H9 (cell line): ENCODE data around the gene SEMA3E. TPM values are rescaled to one million over a fixed set of nuclear protein-coding genes. Genes with fewer than 3 reads are reported as not detected.

Experiments used
- DNase-seq: peaks from one replicate; pipeline ENCODE4 v3.0.0-alpha.2; 2017
- H2AFZ ChIP-seq: one replicate; pipeline ENCODE4 v1.6.1; 2013; ENCODE audit warnings: mild to moderate bottlenecking, low read length, control low read depth, moderate library complexity
- H2AK5ac ChIP-seq: 2 replicates; pipeline ENCODE4 v1.6.1; 2013; ENCODE audit warnings: low read length, control low read depth, mixed read lengths; ENCODE audit not compliant: insufficient read length
- H2BK120ac ChIP-seq: one replicate; pipeline ENCODE4 v1.6.1; 2013; ENCODE audit warnings: low read depth, mild to moderate bottlenecking, low read length, control low read depth, inconsistent platforms; ENCODE audit not compliant: poor library complexity, severe bottlenecking
- H2BK12ac ChIP-seq: 2 replicates; pipeline ENCODE4 v1.6.1; 2013; ENCODE audit warnings: low read length, control low read depth, mixed read lengths, low read depth; ENCODE audit not compliant: insufficient read length
- H2BK15ac ChIP-seq: 2 replicates; pipeline ENCODE4 v1.6.1; 2013; ENCODE audit warnings: low read depth, low read length, control low read depth
- H2BK20ac ChIP-seq: one replicate; pipeline ENCODE4 v1.6.1; 2013; ENCODE audit warnings: low read depth, mild to moderate bottlenecking, low read length, control low read depth, inconsistent platforms; ENCODE audit not compliant: poor library complexity, severe bottlenecking
- H2BK5ac ChIP-seq: 2 replicates; pipeline ENCODE4 v1.6.1; 2013; ENCODE audit warnings: low read length, control low read depth, mixed read lengths; ENCODE audit not compliant: insufficient read length
- H3K14ac ChIP-seq: 2 replicates; pipeline ENCODE4 v1.6.1; 2013; ENCODE audit warnings: low read length, control low read depth; ENCODE audit not compliant: insufficient read depth
- H3K18ac ChIP-seq: 2 replicates; pipeline ENCODE4 v1.6.1; 2013; ENCODE audit warnings: low read depth, mild to moderate bottlenecking, mixed read lengths, low read length, control low read depth; ENCODE audit not compliant: insufficient read length
- H3K23ac ChIP-seq: 2 replicates; pipeline ENCODE4 v1.6.1; 2013; ENCODE audit warnings: low read length, control low read depth, mixed read lengths, low read depth; ENCODE audit not compliant: insufficient read length
- H3K23me2 ChIP-seq: 2 replicates; pipeline ENCODE4 v1.6.1; 2013; ENCODE audit warnings: low read depth, mild to moderate bottlenecking, mixed read lengths, low read length, control low read depth; ENCODE audit not compliant: insufficient read length, poor library complexity, severe bottlenecking
- H3K27ac ChIP-seq: 2 replicates; pipeline ENCODE4 v1.5.1; 2013; ENCODE audit warnings: low read length, control low read depth, mixed read lengths, low read depth; ENCODE audit not compliant: insufficient read length
- H3K27me3 ChIP-seq: 2 replicates; pipeline ENCODE4 v1.6.1; 2013; ENCODE audit warnings: low read length, control low read depth, inconsistent platforms; ENCODE audit not compliant: insufficient read depth
- H3K4ac ChIP-seq: 2 replicates; pipeline ENCODE4 v1.6.1; 2013; ENCODE audit warnings: low read depth, mild to moderate bottlenecking, control low read depth, inconsistent platforms, low read length, moderate library complexity
- H3K4me1 ChIP-seq: 2 replicates; pipeline ENCODE4 v1.6.1; 2013; ENCODE audit warnings: low read length, control low read depth, inconsistent platforms; ENCODE audit not compliant: insufficient read depth
- H3K4me2 ChIP-seq: 2 replicates; pipeline ENCODE4 v1.6.1; 2013; ENCODE audit warnings: low read length, control low read depth, mixed read lengths; ENCODE audit not compliant: insufficient read length, insufficient read depth
- H3K56ac ChIP-seq: 2 replicates; pipeline ENCODE4 v1.6.1; 2013; ENCODE audit warnings: low read depth, mild to moderate bottlenecking, mixed read lengths, low read length, control low read depth; ENCODE audit not compliant: insufficient read length
- H3K79me1 ChIP-seq: 2 replicates; pipeline ENCODE4 v1.6.1; 2013; ENCODE audit warnings: low read depth, mild to moderate bottlenecking, moderate library complexity, low read length, control low read depth, inconsistent platforms; ENCODE audit not compliant: insufficient read depth, poor library complexity, severe bottlenecking
- H3K79me2 ChIP-seq: 2 replicates; pipeline ENCODE4 v1.6.1; 2013; ENCODE audit warnings: low read length, control low read depth, inconsistent platforms; ENCODE audit not compliant: insufficient read depth
- H3K9ac ChIP-seq: 2 replicates; pipeline ENCODE4 v1.6.1; 2013; ENCODE audit warnings: low read length, control low read depth, mixed read lengths; ENCODE audit not compliant: insufficient read length; ENCODE audit errors: extremely low read depth
- H3K9me3 ChIP-seq: one replicate; pipeline ENCODE4 v1.6.1; 2013; ENCODE audit warnings: low read depth, low read length, inconsistent platforms; ENCODE audit not compliant: control insufficient read depth
- H3T11ph ChIP-seq: one replicate; pipeline ENCODE4 v1.6.1; 2013; ENCODE audit warnings: mild to moderate bottlenecking, low read length, control low read depth, inconsistent platforms
- H4K20me1 ChIP-seq: one replicate; pipeline ENCODE4 v1.6.1; 2013; ENCODE audit not compliant: control insufficient read depth, insufficient read length, insufficient read depth
- H4K5ac ChIP-seq: 2 replicates; pipeline ENCODE4 v1.6.1; 2013; ENCODE audit warnings: low read depth, mild to moderate bottlenecking, mixed read lengths, low read length, control low read depth; ENCODE audit not compliant: insufficient read length
- H4K8ac ChIP-seq: replicated peaks from 2 replicates; pipeline ENCODE4 v1.6.1; 2013; ENCODE audit warnings: low read length, control low read depth, mixed read lengths, low read depth; ENCODE audit not compliant: insufficient read length
- H4K91ac ChIP-seq: 2 replicates; pipeline ENCODE4 v1.6.1; 2013; ENCODE audit warnings: low read depth, mild to moderate bottlenecking, moderate library complexity, mixed read lengths, low read length, control low read depth; ENCODE audit not compliant: insufficient read length
- H3K27ac Mint-ChIP-seq, 3 experiments: 2 replicates in 2 of 3; 3 replicates in 1 of 3; pipeline ENCODE4 v1.8.0; 2020 to 2021; ENCODE audit warnings: mixed read lengths in 3 of 3, mild to moderate bottlenecking in 1 of 3, moderate library complexity in 1 of 3
- H3K27me3 Mint-ChIP-seq: 2 replicates; pipeline ENCODE4 v1.8.0; 2021; ENCODE audit warnings: low read depth, mild to moderate bottlenecking, moderate library complexity, mixed read lengths
- H3K36me3 Mint-ChIP-seq, 3 experiments: 2 replicates in 2 of 3; 3 replicates in 1 of 3; pipeline ENCODE4 v1.8.0; 2020 to 2021; ENCODE audit warnings: low read depth in 3 of 3, mixed read lengths in 3 of 3; ENCODE audit not compliant: insufficient read depth in 1 of 3
- H3K4me1 Mint-ChIP-seq, 2 experiments: 2 replicates each; pipeline ENCODE4 v1.8.0; 2020; ENCODE audit warnings: mixed read lengths in 2 of 2
- H3K4me3 Mint-ChIP-seq, 2 experiments: 2 replicates in 1 of 2; 3 replicates in 1 of 2; pipeline ENCODE4 v1.8.0; 2020 to 2021; ENCODE audit warnings: mild to moderate bottlenecking in 2 of 2, mixed read lengths in 2 of 2, moderate library complexity in 1 of 2
- H3K9me3 Mint-ChIP-seq, 2 experiments: 2 replicates in 1 of 2; 3 replicates in 1 of 2; pipeline ENCODE4 v1.8.0; 2020; ENCODE audit warnings: mild to moderate bottlenecking in 2 of 2, mixed read lengths in 2 of 2, moderate library complexity in 1 of 2
- WGBS: extraction: QIAGEN DNeasy Blood & Tissue Kit; methylation state at CpG from one replicate; pipeline ENCODE4 v1.1.7; 2013; ENCODE audit warnings: missing lambda C conversion rate, low lambda C conversion rate, mixed read lengths; ENCODE audit not compliant: insufficient read length; ENCODE audit errors: extremely low coverage; 5-methylcytosine and 5-hydroxymethylcytosine counted together
- total RNA-seq: library from RNA; stranded (reverse); gene quantifications from 2 replicates; pipeline ENCODE4 v1.2.1, GENCODE V29; 2021
- TF ChIP-seq, protein P1 (sequence below): fragments of 200-600 bp; sonication (generic); conservative IDR thresholded peaks from 3 replicates; pipeline ENCODE4 v1.8.0; 2021; ENCODE audit warnings: antibody characterized with exemption, mild to moderate bottlenecking

SEMA3E gene
- total RNA-seq, 1 experiment from 2014 or later, result 0.39 TPM

DNA sequence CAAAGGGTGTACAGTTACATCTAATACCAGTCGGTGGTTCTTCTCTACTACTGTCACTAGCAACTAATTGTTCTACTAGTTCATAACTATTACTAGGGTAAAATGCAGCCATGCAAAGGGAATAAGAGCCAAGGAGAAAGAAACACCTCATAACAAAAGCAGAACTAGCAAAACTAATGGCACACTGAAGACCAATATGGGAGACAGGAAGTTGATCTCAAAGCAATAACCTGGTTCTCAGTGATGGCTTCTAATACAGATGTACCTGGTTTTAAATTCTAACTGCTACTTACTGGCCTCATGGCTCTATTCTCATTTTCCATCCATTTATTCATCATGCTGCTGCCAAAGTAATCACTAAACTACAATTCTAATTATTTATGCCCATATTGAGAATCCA is 170.3 kb downstream of the SEMA3E start:
- Histone ChIP-seq H3T11ph (no peak overlapping the region), H3K4me2 (no peak overlapping the region), H2BK20ac (no peak overlapping the region), H4K8ac (no peak overlapping the region), H2BK15ac (no peak overlapping the region), H4K91ac (no peak overlapping the region), H3K23ac (no peak overlapping the region), H3K18ac (no peak overlapping the region), H2BK5ac (no peak overlapping the region), H3K79me1 (no peaks in the 10 kb centered on the region), H4K5ac (no peak overlapping the region), H3K9me3 (no peaks in the 10 kb centered on the region), H3K23me2 (no peaks in the 10 kb centered on the region), H2BK12ac (no peak overlapping the region), H3K9ac (no peak overlapping the region), H4K20me1 (no peaks in the 10 kb centered on the region), H3K79me2 (no peaks in the 10 kb centered on the region), H2AFZ (no peak overlapping the region), H3K14ac (no peak overlapping the region), H2BK120ac (no peak overlapping the region), H3K56ac (no peak overlapping the region), H2AK5ac (no peak overlapping the region), H3K27ac (no peak overlapping the region), H3K4ac (no peak overlapping the region), H3K4me1 (no peaks in the 10 kb centered on the region), H3K27me3 (no peaks in the 10 kb centered on the region)
- Mint-ChIP-seq H3K4me3 (no peak overlapping the region), H3K4me1 (peaks cover 5 to 7% of the 10 kb centered on the region in 2 experiments), H3K27me3 (peaks cover 6% of the 10 kb centered on the region; the same call in 1 of the 2 replicates), H3K27ac (no peak overlapping the region), H3K36me3 (no peaks in the 10 kb centered on the region), H3K9me3 (no peaks in the 10 kb centered on the region)
- WGBS, result no CpG with 5 or more reads among the region's 1 CpG
- DNase-seq, result no peak
- TF ChIP-seq, protein P1, sequence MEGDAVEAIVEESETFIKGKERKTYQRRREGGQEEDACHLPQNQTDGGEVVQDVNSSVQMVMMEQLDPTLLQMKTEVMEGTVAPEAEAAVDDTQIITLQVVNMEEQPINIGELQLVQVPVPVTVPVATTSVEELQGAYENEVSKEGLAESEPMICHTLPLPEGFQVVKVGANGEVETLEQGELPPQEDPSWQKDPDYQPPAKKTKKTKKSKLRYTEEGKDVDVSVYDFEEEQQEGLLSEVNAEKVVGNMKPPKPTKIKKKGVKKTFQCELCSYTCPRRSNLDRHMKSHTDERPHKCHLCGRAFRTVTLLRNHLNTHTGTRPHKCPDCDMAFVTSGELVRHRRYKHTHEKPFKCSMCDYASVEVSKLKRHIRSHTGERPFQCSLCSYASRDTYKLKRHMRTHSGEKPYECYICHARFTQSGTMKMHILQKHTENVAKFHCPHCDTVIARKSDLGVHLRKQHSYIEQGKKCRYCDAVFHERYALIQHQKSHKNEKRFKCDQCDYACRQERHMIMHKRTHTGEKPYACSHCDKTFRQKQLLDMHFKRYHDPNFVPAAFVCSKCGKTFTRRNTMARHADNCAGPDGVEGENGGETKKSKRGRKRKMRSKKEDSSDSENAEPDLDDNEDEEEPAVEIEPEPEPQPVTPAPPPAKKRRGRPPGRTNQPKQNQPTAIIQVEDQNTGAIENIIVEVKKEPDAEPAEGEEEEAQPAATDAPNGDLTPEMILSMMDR, result no peak
